ENCODE data around the gene HIGD1C.
"Not testable (repeated sequence)": the region's sequence is repeated elsewhere in the genome, so short reads cannot be mapped to it uniquely, and the experiment has no call there.

HIGD1C gene

DNA sequence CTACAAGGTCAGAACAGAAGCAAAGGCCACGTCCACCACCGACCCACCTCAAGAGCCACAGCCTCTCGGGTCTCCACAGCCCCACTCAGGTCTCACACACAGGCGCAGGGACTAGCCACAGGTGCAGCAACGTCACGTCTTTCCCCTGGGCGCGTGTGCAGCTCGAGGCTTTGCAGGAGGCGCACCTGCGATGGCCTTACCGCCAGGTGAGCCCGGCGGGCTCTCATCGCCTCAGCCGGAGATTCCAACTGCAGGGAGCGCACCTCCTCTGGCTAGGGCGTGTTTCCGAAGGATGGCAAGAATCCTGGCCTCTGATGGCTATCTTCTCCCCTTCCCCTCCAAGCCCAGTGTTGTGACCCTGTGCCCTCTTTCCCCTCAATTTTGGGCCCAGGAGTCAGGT lies at the start of gene HIGD1C:
Gene HIGD1C, plus strand, starts transcription at position 35 of the 400 bp plus-strand sequence. CDS start 1,455 bp downstream, outside the sequence.
- no peak for DNase-seq

GRCh38 chr12:50908479-50908878 lies 43.9 kb upstream of the HIGD1C start:
- not testable (repeated sequence) for DNase-seq

DNA sequence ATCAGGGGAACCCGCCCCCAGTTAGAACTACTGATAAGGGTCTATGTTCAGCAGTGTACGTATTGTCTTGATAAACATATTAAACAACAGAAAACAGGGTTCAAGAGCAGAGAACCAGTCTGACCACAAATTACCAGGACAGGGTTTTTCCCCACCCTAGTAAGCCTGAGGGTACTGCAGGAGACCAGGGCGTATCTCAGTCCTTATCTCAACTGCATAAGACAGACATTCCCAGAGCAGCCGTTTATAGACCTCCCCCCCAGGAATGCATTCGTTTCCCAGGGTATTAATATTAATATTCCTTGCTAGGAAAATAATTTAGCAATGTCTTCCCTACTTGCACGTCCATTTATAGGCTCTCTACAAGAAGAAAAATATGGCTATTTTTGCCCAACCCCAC lies 40.0 kb upstream of the HIGD1C start:
- DNase-seq = not testable (repeated sequence)

DNA sequence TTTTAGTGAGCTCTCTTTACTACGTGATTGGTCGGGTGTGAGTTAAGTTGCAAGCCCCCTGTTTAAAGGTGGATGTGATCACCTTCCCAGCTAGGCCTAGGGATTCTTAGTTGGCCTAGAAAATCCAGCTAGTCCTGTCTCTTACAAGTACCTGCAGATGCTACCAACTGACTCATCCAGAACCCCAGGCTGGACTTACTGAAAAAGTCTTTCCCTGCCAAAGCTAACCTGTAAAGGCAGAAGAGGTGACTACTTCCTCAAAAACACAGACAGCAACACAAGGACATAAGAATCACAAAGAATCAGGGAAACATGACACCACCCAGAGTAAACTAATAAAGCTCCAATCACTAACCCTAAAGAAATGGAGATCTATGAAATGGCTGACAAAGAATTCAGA lies 39.1 kb upstream of the HIGD1C start:
- DNase-seq = no peak

GRCh38 chr12:50914872-50915484 lies 37.4 kb upstream of the HIGD1C start:
- no peak for DNase-seq

- no peak for DNase-seq
Measured at GRCh38 chr12:50916292-50916691, 36.1 kb upstream of the HIGD1C start.

GRCh38 chr12:50918584-50919316 lies 33.6 kb upstream of the HIGD1C start:
- no peak for DNase-seq

- DNase-seq = no peak
Measured at GRCh38 chr12:50922820-50923219, 29.5 kb upstream of the HIGD1C start.

DNA sequence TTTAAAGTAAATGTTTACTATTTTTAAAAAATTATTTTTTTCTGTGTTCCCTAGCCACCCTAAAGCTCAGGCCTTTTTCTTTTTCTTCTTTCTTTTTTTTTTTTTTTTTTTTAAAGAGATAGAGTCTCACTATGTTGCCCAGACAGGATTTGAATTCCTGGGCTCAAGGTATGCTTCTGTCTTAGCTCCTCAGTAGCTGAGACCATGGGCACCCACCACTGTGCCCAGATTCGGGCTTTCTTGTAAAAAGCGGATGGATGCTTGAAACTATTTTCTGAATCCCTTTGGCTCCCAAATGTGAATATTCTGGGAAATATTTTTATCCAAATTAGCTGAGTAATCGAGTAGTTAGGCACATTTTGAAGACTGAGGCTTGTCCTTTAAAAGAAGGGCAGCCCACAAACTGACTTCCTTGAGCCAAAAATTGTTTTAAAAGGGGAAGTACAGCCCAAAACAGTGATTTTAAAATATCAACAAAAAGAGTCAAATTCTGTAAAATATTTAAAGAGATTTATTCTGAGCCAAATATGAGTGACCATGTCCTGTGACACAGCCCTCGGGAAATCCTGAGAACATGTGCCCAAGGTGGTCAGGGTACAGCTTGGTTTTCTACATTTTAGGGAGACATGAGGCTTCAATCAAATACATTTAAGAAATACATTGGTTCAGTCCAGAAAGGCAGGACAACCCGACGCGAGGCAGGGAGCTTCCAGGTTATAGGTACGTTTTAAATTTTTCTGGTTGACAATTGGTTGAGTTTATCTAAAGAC lies 28.8 kb upstream of the HIGD1C start:
- DNase-seq = no peak

- DNase-seq = no peak
Measured at GRCh38 chr12:50924131-50924438, 28.3 kb upstream of the HIGD1C start.

DNA sequence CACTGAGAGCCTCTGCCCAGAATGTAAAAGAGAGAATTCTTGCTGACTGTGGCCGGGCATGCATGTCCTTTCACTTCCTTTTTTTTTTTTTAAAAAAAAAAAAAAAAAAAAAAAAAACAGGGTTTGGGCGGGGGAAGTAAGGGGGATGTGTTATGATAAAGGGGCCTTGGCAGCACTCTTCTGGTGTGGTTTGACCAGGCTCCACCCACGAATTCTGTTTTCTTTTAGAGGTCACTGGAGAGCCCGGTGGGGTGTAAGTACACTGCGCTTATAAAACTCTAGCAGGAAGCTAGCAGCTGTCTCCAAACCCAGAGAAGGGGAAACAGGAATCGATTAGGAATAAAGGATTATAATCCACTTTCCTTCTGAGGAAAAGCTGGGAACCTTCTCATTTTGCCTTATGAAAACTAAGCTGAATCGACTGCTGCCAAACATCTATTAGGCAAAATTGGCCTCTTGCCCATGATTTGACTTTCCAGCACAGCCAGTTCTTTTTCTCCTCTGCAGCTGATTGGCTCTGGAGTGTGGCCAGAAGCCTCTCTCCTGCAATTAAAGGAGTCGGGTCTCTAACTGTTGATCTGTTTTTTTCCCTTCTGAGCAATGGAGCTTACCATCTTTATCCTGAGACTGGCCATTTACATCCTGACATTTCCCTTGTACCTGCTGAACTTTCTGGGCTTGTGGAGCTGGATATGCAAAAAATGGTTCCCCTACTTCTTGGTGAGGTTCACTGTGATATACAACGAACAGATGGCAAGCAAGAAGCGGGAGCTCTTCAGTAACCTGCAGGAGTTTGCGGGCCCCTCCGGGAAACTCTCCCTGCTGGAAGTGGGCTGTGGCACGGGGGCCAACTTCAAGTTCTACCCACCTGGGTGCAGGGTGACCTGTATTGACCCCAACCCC lies 27.7 kb upstream of the HIGD1C start:
- DNase-seq = no peak

DNA sequence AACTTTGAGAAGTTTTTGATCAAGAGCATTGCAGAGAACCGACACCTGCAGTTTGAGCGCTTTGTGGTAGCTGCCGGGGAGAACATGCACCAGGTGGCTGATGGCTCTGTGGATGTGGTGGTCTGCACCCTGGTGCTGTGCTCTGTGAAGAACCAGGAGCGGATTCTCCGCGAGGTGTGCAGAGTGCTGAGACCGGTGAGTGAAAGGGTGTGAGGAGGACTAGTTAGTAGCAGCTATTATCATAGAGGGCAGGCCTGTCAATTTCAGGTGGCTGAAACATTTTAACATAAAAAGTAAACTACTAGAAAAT lies 27.0 kb upstream of the HIGD1C start:
- no peak for DNase-seq

DNA sequence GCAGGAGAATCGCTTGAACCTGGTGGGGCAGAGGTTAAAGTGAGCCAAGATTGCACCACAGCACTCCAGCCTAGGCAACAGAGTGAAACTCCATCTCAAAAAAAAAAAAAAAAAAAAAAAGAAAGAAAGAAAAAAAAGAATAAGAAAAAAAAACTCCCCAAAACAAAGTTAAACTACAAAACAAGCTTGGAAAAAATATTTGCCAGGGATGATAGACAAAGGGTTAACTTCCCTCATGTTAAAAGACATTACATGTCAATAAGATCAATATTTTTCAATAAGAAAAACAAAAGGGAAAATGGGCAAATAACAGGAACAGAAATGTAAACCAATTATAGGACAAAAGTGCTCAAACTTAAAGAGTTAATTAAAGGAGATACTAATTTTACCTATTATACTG lies 26.4 kb upstream of the HIGD1C start:
- DNase-seq = no peak

DNA sequence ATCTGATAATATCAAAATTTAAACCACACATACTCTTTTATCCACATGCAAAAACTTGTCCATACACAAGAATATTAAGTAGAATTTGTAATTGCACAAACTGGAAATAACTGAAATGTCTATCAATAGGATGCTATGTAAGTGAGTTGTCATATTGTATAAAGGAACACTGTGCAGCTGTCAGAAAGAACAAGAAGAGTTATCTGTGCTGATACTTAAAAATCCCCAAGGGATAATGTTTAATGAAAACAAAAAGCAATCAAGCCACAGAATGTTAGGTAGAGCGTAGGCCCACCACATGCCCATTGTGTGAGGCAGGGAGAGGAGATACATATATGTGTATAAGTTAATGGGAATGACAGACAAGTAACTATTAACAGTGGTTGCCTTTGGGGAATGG lies 25.9 kb upstream of the HIGD1C start:
- no peak for DNase-seq

GRCh38 chr12:50926932-50927331 lies 25.4 kb upstream of the HIGD1C start:
- DNase-seq = not testable (repeated sequence)

- DNase-seq = no peak
Measured at GRCh38 chr12:50927356-50927755, 25.0 kb upstream of the HIGD1C start.

GRCh38 chr12:50927766-50928224 lies 24.5 kb upstream of the HIGD1C start:
- DNase-seq = no peak

DNA sequence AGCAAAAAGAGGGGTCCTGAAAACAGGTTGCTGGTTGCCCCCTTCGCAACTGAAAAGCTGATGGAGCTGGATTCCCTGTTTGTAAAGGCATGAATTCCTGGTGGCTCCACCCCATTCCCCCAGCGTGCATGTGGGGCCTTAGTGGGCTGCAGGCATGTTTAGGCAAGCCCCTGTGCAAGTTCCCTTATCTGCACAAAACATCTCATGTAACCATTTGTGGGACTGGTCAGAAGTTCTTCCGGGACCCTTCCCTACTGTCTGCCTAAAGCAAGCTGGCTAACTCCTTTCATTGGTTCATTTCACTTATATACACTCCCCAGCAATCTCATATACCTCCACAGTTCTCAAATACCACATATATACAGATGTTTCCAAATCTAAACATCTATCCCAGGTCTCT lies 24.0 kb upstream of the HIGD1C start:
- DNase-seq = no peak

- no peak for DNase-seq
Measured at GRCh38 chr12:50929831-50930230, 22.5 kb upstream of the HIGD1C start.

GRCh38 chr12:50930477-50930876 lies 21.9 kb upstream of the HIGD1C start:
- DNase-seq = not testable (repeated sequence)

DNA sequence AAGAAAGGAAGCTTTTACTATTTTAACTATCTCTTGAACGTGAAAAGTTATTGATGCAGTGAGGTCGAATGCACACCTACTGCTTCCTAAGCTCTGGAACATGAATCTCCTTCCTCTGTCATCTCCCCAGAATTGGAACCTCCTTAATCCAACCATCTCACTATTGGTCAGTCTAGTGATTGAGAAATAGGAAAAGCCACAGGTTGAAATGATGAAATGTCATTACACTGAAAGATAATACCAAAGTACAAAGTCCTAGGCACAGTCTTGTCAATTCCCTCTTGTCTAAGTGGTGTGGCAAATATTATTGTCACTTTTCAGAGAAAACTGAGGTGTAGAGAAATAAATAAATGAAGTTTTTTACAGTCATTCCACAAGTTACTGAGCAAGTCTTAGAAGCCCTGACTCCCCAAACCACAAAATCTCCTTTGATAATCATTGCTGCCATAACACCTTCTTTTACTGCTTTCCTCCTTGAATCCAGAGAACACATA lies 19.5 kb upstream of the HIGD1C start:
- DNase-seq = no peak

- DNase-seq = no peak
Measured at GRCh38 chr12:50933459-50934124, 18.8 kb upstream of the HIGD1C start.
